H9 (cell line): ENCODE results near the gene ZFAND3. TPM values are rescaled to one million over a fixed set of nuclear protein-coding genes. Genes with fewer than 3 reads are reported as not detected.

ENCODE experiments used
- DNase-seq: peaks from one replicate; pipeline ENCODE4 v3.0.0-alpha.2; 2017
- H2AFZ ChIP-seq: one replicate; pipeline ENCODE4 v1.6.1; 2013; ENCODE audit warnings: mild to moderate bottlenecking, low read length, control low read depth, moderate library complexity
- H2AK5ac ChIP-seq: 2 replicates; pipeline ENCODE4 v1.6.1; 2013; ENCODE audit warnings: low read length, control low read depth, mixed read lengths; ENCODE audit not compliant: insufficient read length
- H2BK120ac ChIP-seq: one replicate; pipeline ENCODE4 v1.6.1; 2013; ENCODE audit warnings: low read depth, mild to moderate bottlenecking, low read length, control low read depth, inconsistent platforms; ENCODE audit not compliant: poor library complexity, severe bottlenecking
- H2BK12ac ChIP-seq: 2 replicates; pipeline ENCODE4 v1.6.1; 2013; ENCODE audit warnings: low read length, control low read depth, mixed read lengths, low read depth; ENCODE audit not compliant: insufficient read length
- H2BK15ac ChIP-seq: 2 replicates; pipeline ENCODE4 v1.6.1; 2013; ENCODE audit warnings: low read depth, low read length, control low read depth
- H2BK20ac ChIP-seq: one replicate; pipeline ENCODE4 v1.6.1; 2013; ENCODE audit warnings: low read depth, mild to moderate bottlenecking, low read length, control low read depth, inconsistent platforms; ENCODE audit not compliant: poor library complexity, severe bottlenecking
- H2BK5ac ChIP-seq: 2 replicates; pipeline ENCODE4 v1.6.1; 2013; ENCODE audit warnings: low read length, control low read depth, mixed read lengths; ENCODE audit not compliant: insufficient read length
- H3K14ac ChIP-seq: 2 replicates; pipeline ENCODE4 v1.6.1; 2013; ENCODE audit warnings: low read length, control low read depth; ENCODE audit not compliant: insufficient read depth
- H3K18ac ChIP-seq: 2 replicates; pipeline ENCODE4 v1.6.1; 2013; ENCODE audit warnings: low read depth, mild to moderate bottlenecking, mixed read lengths, low read length, control low read depth; ENCODE audit not compliant: insufficient read length
- H3K23ac ChIP-seq: 2 replicates; pipeline ENCODE4 v1.6.1; 2013; ENCODE audit warnings: low read length, control low read depth, mixed read lengths, low read depth; ENCODE audit not compliant: insufficient read length
- H3K23me2 ChIP-seq: 2 replicates; pipeline ENCODE4 v1.6.1; 2013; ENCODE audit warnings: low read depth, mild to moderate bottlenecking, mixed read lengths, low read length, control low read depth; ENCODE audit not compliant: insufficient read length, poor library complexity, severe bottlenecking
- H3K27ac ChIP-seq: 2 replicates; pipeline ENCODE4 v1.5.1; 2013; ENCODE audit warnings: low read length, control low read depth, mixed read lengths, low read depth; ENCODE audit not compliant: insufficient read length
- H3K27me3 ChIP-seq: 2 replicates; pipeline ENCODE4 v1.6.1; 2013; ENCODE audit warnings: low read length, control low read depth, inconsistent platforms; ENCODE audit not compliant: insufficient read depth
- H3K4ac ChIP-seq: 2 replicates; pipeline ENCODE4 v1.6.1; 2013; ENCODE audit warnings: low read depth, mild to moderate bottlenecking, control low read depth, inconsistent platforms, low read length, moderate library complexity
- H3K4me1 ChIP-seq: 2 replicates; pipeline ENCODE4 v1.6.1; 2013; ENCODE audit warnings: low read length, control low read depth, inconsistent platforms; ENCODE audit not compliant: insufficient read depth
- H3K4me2 ChIP-seq: 2 replicates; pipeline ENCODE4 v1.6.1; 2013; ENCODE audit warnings: low read length, control low read depth, mixed read lengths; ENCODE audit not compliant: insufficient read length, insufficient read depth
- H3K56ac ChIP-seq: 2 replicates; pipeline ENCODE4 v1.6.1; 2013; ENCODE audit warnings: low read depth, mild to moderate bottlenecking, mixed read lengths, low read length, control low read depth; ENCODE audit not compliant: insufficient read length
- H3K79me1 ChIP-seq: 2 replicates; pipeline ENCODE4 v1.6.1; 2013; ENCODE audit warnings: low read depth, mild to moderate bottlenecking, moderate library complexity, low read length, control low read depth, inconsistent platforms; ENCODE audit not compliant: insufficient read depth, poor library complexity, severe bottlenecking
- H3K79me2 ChIP-seq: 2 replicates; pipeline ENCODE4 v1.6.1; 2013; ENCODE audit warnings: low read length, control low read depth, inconsistent platforms; ENCODE audit not compliant: insufficient read depth
- H3K9ac ChIP-seq: 2 replicates; pipeline ENCODE4 v1.6.1; 2013; ENCODE audit warnings: low read length, control low read depth, mixed read lengths; ENCODE audit not compliant: insufficient read length; ENCODE audit errors: extremely low read depth
- H3K9me3 ChIP-seq: one replicate; pipeline ENCODE4 v1.6.1; 2013; ENCODE audit warnings: low read depth, low read length, inconsistent platforms; ENCODE audit not compliant: control insufficient read depth
- H3T11ph ChIP-seq: one replicate; pipeline ENCODE4 v1.6.1; 2013; ENCODE audit warnings: mild to moderate bottlenecking, low read length, control low read depth, inconsistent platforms
- H4K20me1 ChIP-seq: one replicate; pipeline ENCODE4 v1.6.1; 2013; ENCODE audit not compliant: control insufficient read depth, insufficient read length, insufficient read depth
- H4K5ac ChIP-seq: 2 replicates; pipeline ENCODE4 v1.6.1; 2013; ENCODE audit warnings: low read depth, mild to moderate bottlenecking, mixed read lengths, low read length, control low read depth; ENCODE audit not compliant: insufficient read length
- H4K8ac ChIP-seq: replicated peaks from 2 replicates; pipeline ENCODE4 v1.6.1; 2013; ENCODE audit warnings: low read length, control low read depth, mixed read lengths, low read depth; ENCODE audit not compliant: insufficient read length
- H4K91ac ChIP-seq: 2 replicates; pipeline ENCODE4 v1.6.1; 2013; ENCODE audit warnings: low read depth, mild to moderate bottlenecking, moderate library complexity, mixed read lengths, low read length, control low read depth; ENCODE audit not compliant: insufficient read length
- H3K27ac Mint-ChIP-seq, 3 experiments: 2 replicates in 2 of 3; 3 replicates in 1 of 3; pipeline ENCODE4 v1.8.0; 2020 to 2021; ENCODE audit warnings: mixed read lengths in 3 of 3, mild to moderate bottlenecking in 1 of 3, moderate library complexity in 1 of 3
- H3K27me3 Mint-ChIP-seq: 2 replicates; pipeline ENCODE4 v1.8.0; 2021; ENCODE audit warnings: low read depth, mild to moderate bottlenecking, moderate library complexity, mixed read lengths
- H3K36me3 Mint-ChIP-seq, 3 experiments: 2 replicates in 2 of 3; 3 replicates in 1 of 3; pipeline ENCODE4 v1.8.0; 2020 to 2021; ENCODE audit warnings: low read depth in 3 of 3, mixed read lengths in 3 of 3; ENCODE audit not compliant: insufficient read depth in 1 of 3
- H3K4me1 Mint-ChIP-seq, 2 experiments: 2 replicates each; pipeline ENCODE4 v1.8.0; 2020; ENCODE audit warnings: mixed read lengths in 2 of 2
- H3K4me3 Mint-ChIP-seq, 2 experiments: 2 replicates in 1 of 2; 3 replicates in 1 of 2; pipeline ENCODE4 v1.8.0; 2020 to 2021; ENCODE audit warnings: mild to moderate bottlenecking in 2 of 2, mixed read lengths in 2 of 2, moderate library complexity in 1 of 2
- H3K9me3 Mint-ChIP-seq, 2 experiments: 2 replicates in 1 of 2; 3 replicates in 1 of 2; pipeline ENCODE4 v1.8.0; 2020; ENCODE audit warnings: mild to moderate bottlenecking in 2 of 2, mixed read lengths in 2 of 2, moderate library complexity in 1 of 2
- CTCF ChIP-seq: fragments of 200-600 bp; sonication (generic); conservative IDR thresholded peaks from 3 replicates; pipeline ENCODE4 v1.8.0; 2021; ENCODE audit warnings: antibody characterized with exemption, mild to moderate bottlenecking
- WGBS: extraction: QIAGEN DNeasy Blood & Tissue Kit; methylation state at CpG from one replicate; pipeline ENCODE4 v1.1.7; 2013; ENCODE audit warnings: missing lambda C conversion rate, low lambda C conversion rate, mixed read lengths; ENCODE audit not compliant: insufficient read length; ENCODE audit errors: extremely low coverage; 5-methylcytosine and 5-hydroxymethylcytosine counted together
- total RNA-seq: library from RNA; stranded (reverse); gene quantifications from 2 replicates; pipeline ENCODE4 v1.2.1, GENCODE V29; 2021

Gene ZFAND3
- total RNA-seq, 1 experiment from 2014 or later = 57.7 TPM

GRCh38 chr6:38179794-38180430, 360.4 kb downstream of the ZFAND3 start:
- H4K5ac ChIP-seq = no peak overlapping the region
- DNase-seq = peak; percentile 22
- H3K9me3 ChIP-seq = no peaks in the 10 kb centered on the region
- no peaks in the 10 kb centered on the region for H3K27me3 Mint-ChIP-seq
- H3K9ac ChIP-seq = no peak overlapping the region
- no peak overlapping the region for H3K4me2 ChIP-seq
- no peak overlapping the region for H2BK15ac ChIP-seq
- no peaks in the 10 kb centered on the region for H3K9me3 Mint-ChIP-seq
- no peak overlapping the region for H2BK12ac ChIP-seq
- H3K27ac Mint-ChIP-seq = peak overlapping the region in 1 of 3 experiments; percentile 94; a peak in 1 of 7 replicates
- no CpG with 5 or more reads among the region's 12 CpGs for WGBS
- no peak overlapping the region for H2AK5ac ChIP-seq
- no peak overlapping the region; the same call in 1 of the 2 replicates for H3K14ac ChIP-seq
- no peak overlapping the region for H3K56ac ChIP-seq
- no peaks in the 10 kb centered on the region for H3K23me2 ChIP-seq
- no peak overlapping the region for H4K8ac ChIP-seq
- H3K4ac ChIP-seq = no peak overlapping the region
- no peak overlapping the region for H2BK5ac ChIP-seq
- no peak for TF ChIP-seq CTCF
- no peak overlapping the region for H3K4me3 Mint-ChIP-seq
- no peaks in the 10 kb centered on the region for H3K79me1 ChIP-seq
- H2BK20ac ChIP-seq = no peak overlapping the region
- no peak overlapping the region for H3K23ac ChIP-seq
- H4K20me1 ChIP-seq = no peaks in the 10 kb centered on the region
- H2BK120ac ChIP-seq = no peak overlapping the region
- no peak overlapping the region for H3T11ph ChIP-seq
- H4K91ac ChIP-seq = no peak overlapping the region
- H3K36me3 Mint-ChIP-seq = no peaks in the 10 kb centered on the region
- no peaks in the 10 kb centered on the region for H3K79me2 ChIP-seq
- H2AFZ ChIP-seq = no peak overlapping the region
- H3K4me1 ChIP-seq = no peaks in the 10 kb centered on the region
- H3K4me1 Mint-ChIP-seq = peaks cover 23 to 37% of the 10 kb centered on the region in 2 experiments
- H3K18ac ChIP-seq = no peak overlapping the region
- H3K27me3 ChIP-seq = no peaks in the 10 kb centered on the region
- H3K27ac ChIP-seq = no peak overlapping the region
